Nephron (organoid): ENCODE results near the gene MARCO.

ENCODE experiments used
- H3K27ac Mint-ChIP-seq, 3 experiments: 2 replicates each; pipeline ENCODE4 v1.8.0; 2020; ENCODE audit warnings: mixed read lengths in 3 of 3, mild to moderate bottlenecking in 2 of 3, moderate library complexity in 1 of 3
- H3K27me3 Mint-ChIP-seq: 2 replicates; pipeline ENCODE4 v1.8.0; 2021; ENCODE audit warnings: low read depth, mild to moderate bottlenecking, moderate library complexity, mixed read lengths
- H3K36me3 Mint-ChIP-seq: 2 replicates; pipeline ENCODE4 v1.8.0; 2020; ENCODE audit warnings: low read depth, mixed read lengths
- H3K4me1 Mint-ChIP-seq: 2 replicates; pipeline ENCODE4 v1.8.0; 2020; ENCODE audit warnings: mixed read lengths
- H3K4me3 Mint-ChIP-seq, 3 experiments: 2 replicates each; pipeline ENCODE4 v1.8.0; 2020; ENCODE audit warnings: mild to moderate bottlenecking in 3 of 3, mixed read lengths in 3 of 3, moderate library complexity in 2 of 3
- H3K9me3 Mint-ChIP-seq: 2 replicates; pipeline ENCODE4 v1.8.0; 2020; ENCODE audit warnings: mixed read lengths
- CTCF ChIP-seq, 3 experiments: fragments of 200-600 bp; sonication (generic); IDR thresholded peaks; one replicate each; pipeline ENCODE4 v1.5.0; 2021; ENCODE audit warnings: antibody characterized with exemption in 3 of 3; ENCODE audit not compliant: unreplicated experiment in 3 of 3

MARCO gene

GRCh38 chr2:119005051-119005450 is 63.1 kb downstream of the MARCO start:
- Mint-ChIP-seq H3K36me3 (no peaks in the 10 kb centered on the region), H3K27ac (no peak overlapping the region), H3K27me3 (peaks cover 30% of the 10 kb centered on the region), H3K9me3 (peaks cover 12% of the 10 kb centered on the region), H3K4me1 (no peaks in the 10 kb centered on the region), H3K4me3 (no peak overlapping the region)
- TF ChIP-seq CTCF (IDR thresholded peaks at IDR 0.05; ENCODE audit: unreplicated experiment in 3 of 3) = no peak

GRCh38 chr2:119005555-119005954 is 63.6 kb downstream of the MARCO start:
- Mint-ChIP-seq H3K27ac (no peak overlapping the region), H3K9me3 (peaks cover 12% of the 10 kb centered on the region), H3K4me3 (no peak overlapping the region), H3K4me1 (no peaks in the 10 kb centered on the region), H3K27me3 (peaks cover 33% of the 10 kb centered on the region), H3K36me3 (no peaks in the 10 kb centered on the region)
- no peak for TF ChIP-seq CTCF (IDR thresholded peaks at IDR 0.05; ENCODE audit: unreplicated experiment in 3 of 3)

- Mint-ChIP-seq H3K27me3 (peaks cover 42% of the 10 kb centered on the region), H3K4me3 (no peak overlapping the region), H3K36me3 (no peaks in the 10 kb centered on the region), H3K9me3 (peaks cover 12% of the 10 kb centered on the region), H3K27ac (no peak overlapping the region), H3K4me1 (no peaks in the 10 kb centered on the region)
- no peak for TF ChIP-seq CTCF (IDR thresholded peaks at IDR 0.05; ENCODE audit: unreplicated experiment in 3 of 3)
Measured at GRCh38 chr2:119006441-119006840, 64.4 kb downstream of the MARCO start.

GRCh38 chr2:119008108-119008507 is 66.1 kb downstream of the MARCO start:
- no peak overlapping the region for H3K4me3 Mint-ChIP-seq
- peaks cover 46% of the 10 kb centered on the region for H3K27me3 Mint-ChIP-seq
- no peaks in the 10 kb centered on the region for H3K4me1 Mint-ChIP-seq
- H3K9me3 Mint-ChIP-seq = peaks cover under 1% of the 10 kb centered on the region
- no peak for TF ChIP-seq CTCF (IDR thresholded peaks at IDR 0.05; ENCODE audit: unreplicated experiment in 3 of 3)
- H3K27ac Mint-ChIP-seq = no peak overlapping the region
- no peaks in the 10 kb centered on the region for H3K36me3 Mint-ChIP-seq

- no peaks in the 10 kb centered on the region for H3K4me1 Mint-ChIP-seq
- H3K27me3 Mint-ChIP-seq = peaks cover 52% of the 10 kb centered on the region
- no peak overlapping the region for H3K4me3 Mint-ChIP-seq
- no peaks in the 10 kb centered on the region for H3K9me3 Mint-ChIP-seq
- H3K36me3 Mint-ChIP-seq = no peaks in the 10 kb centered on the region
- no peak for TF ChIP-seq CTCF (IDR thresholded peaks at IDR 0.05; ENCODE audit: unreplicated experiment in 3 of 3)
- H3K27ac Mint-ChIP-seq = no peak overlapping the region
Measured at GRCh38 chr2:119009110-119009509, 67.1 kb downstream of the MARCO start.

- no peak for TF ChIP-seq CTCF (IDR thresholded peaks at IDR 0.05; ENCODE audit: unreplicated experiment in 3 of 3)
- Mint-ChIP-seq H3K27ac (no peak overlapping the region), H3K4me3 (no peak overlapping the region), H3K27me3 (peaks cover 59% of the 10 kb centered on the region), H3K9me3 (no peaks in the 10 kb centered on the region), H3K36me3 (no peaks in the 10 kb centered on the region), H3K4me1 (no peaks in the 10 kb centered on the region)
Measured at GRCh38 chr2:119010336-119010735, 68.3 kb downstream of the MARCO start.
